NT2/D1 (cell line): ENCODE data around the gene LIPG.

Experiments used
- SUZ12 ChIP-seq: IDR thresholded peaks from 2 replicates; pipeline ENCODE4 v1.6.1; 2011; ENCODE audit not compliant: insufficient read length, insufficient read depth; ENCODE audit errors: extremely low read depth
- YY1 ChIP-seq: IDR thresholded peaks from 2 replicates; pipeline ENCODE4 v1.6.1; 2011; ENCODE audit not compliant: insufficient read length, insufficient read depth
- ZNF274 ChIP-seq: IDR thresholded peaks from 2 replicates; pipeline ENCODE4 v1.6.1; 2011; ENCODE audit warnings: mild to moderate bottlenecking, low read depth, low read length

DNA sequence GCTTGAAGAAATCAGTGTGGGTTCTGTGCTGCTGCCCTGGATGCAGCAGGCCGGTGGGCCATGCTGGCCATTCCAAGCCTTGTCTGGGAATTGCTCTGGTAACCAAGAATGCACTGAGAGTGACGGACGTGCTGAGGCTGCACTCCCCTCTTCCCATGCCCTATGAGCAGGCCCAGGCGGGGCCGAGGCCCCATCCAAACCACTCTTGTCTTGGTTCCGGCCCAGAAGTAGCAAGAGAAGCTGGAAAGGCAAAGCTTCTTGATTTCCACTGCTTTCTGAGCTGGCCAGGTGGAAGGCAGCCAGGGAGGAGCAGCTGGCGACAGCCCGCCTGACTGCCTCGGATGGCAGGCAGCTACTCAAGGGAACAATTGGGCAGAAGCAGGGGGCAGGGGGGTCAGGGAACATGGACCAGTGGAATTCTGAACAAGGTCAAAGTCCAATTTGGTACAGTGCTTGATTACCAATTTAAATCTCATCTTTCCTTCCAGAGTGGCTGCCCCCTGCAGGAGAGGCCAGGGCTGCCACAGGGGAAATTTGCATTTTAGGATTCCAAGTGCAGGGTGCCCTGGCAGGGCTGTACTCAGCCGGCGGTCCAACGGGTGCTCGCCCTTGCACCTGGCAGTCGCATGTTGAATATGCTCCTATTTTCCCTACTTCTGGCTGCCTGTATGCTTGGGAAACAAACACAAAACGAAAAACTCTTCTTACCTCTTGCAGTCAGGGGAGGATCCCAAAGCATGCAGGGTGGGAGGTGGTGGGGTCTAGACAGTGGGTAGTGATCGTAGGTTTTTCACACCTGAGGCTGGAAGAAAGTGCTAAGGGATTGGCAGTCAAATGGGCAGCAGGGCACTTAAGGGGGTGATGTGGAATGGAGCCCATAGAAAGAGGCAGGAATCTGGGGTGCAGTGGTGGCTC lies 67.3 kb downstream of the LIPG start:
- TF ChIP-seq ZNF274 (no peak), YY1 (no peak), SUZ12 (no peak)
